Caki2 (cell line): ENCODE results near the gene MCL1. TPM values are rescaled to one million over a fixed set of nuclear protein-coding genes. Genes with fewer than 3 reads are reported as not detected.
"Not testable (repeated sequence)": the region's sequence is repeated elsewhere in the genome, so short reads cannot be mapped to it uniquely, and the experiment has no call there.

Experiments
- DNase-seq: peaks from one replicate; pipeline ENCODE4 v3.0.0-alpha.2; 2015; ENCODE audit warnings: low read depth
- in situ Hi-C: cut with HindIII; loops from 2 replicates; pipeline ENCODE4 v1.10.0; 2016; ENCODE audit warnings: low sequenced_read_pairs, low pct_unique_long_range_greater_than_20kb, mixed read lengths
- total RNA-seq: library from RNA; depleted of rRNA; stranded (reverse); fragments of >200 nt; shearing (Covaris generic); gene quantifications from 2 replicates; pipeline ENCODE4 v1.2.3, GENCODE V29; 2014; ENCODE audit warnings: low replicate concordance

The MCL1 gene
- total RNA-seq, 1 experiment from 2014 or later: 81.5 TPM

GRCh38 chr1:150605451-150605731 is 26.0 kb upstream of the MCL1 start:
- DNase-seq, in situ Hi-C loops: not testable (repeated sequence)

GRCh38 chr1:150604226-150604588 is 24.8 kb upstream of the MCL1 start:
- in situ Hi-C loops: no loop called here
- DNase-seq: no peak

GRCh38 chr1:150603711-150604110 is 24.3 kb upstream of the MCL1 start:
- no peak for DNase-seq
- in situ Hi-C loops: no loop called here

GRCh38 chr1:150602372-150602771 is 23.0 kb upstream of the MCL1 start:
- DNase-seq, in situ Hi-C loops: not testable (repeated sequence)

- no peak for DNase-seq
- in situ Hi-C loops: no loop called here
These were observed 22.1 kb upstream of the MCL1 start for GRCh38 chr1:150601540-150601939.

GRCh38 chr1:150598346-150598745 is 18.9 kb upstream of the MCL1 start:
- in situ Hi-C loops: not testable (repeated sequence)

GRCh38 chr1:150596976-150597375 is 17.6 kb upstream of the MCL1 start:
- in situ Hi-C loops: no loop called here
- DNase-seq: no peak

More at GRCh38 chr1:150598346-150598745, 18.9 kb upstream of the MCL1 start:
- DNase-seq: not testable (repeated sequence)

GRCh38 chr1:150596095-150596892 is 16.9 kb upstream of the MCL1 start:
- in situ Hi-C loops: no loop called here
- DNase-seq: no peak

- DNase-seq: no peak
- in situ Hi-C loops: no loop called here
These were observed 3.0 kb upstream of the MCL1 start for GRCh38 chr1:150582371-150582770.

GRCh38 chr1:150581962-150582361 is 2.6 kb upstream of the MCL1 start:
- in situ Hi-C loops, DNase-seq: not testable (repeated sequence)

GRCh38 chr1:150581437-150581836 is 2.0 kb upstream of the MCL1 start:
- in situ Hi-C loops, DNase-seq: not testable (repeated sequence)

GRCh38 chr1:150580966-150581365 is 1.6 kb upstream of the MCL1 start:
- DNase-seq, in situ Hi-C loops: not testable (repeated sequence)

- in situ Hi-C loops: no loop called here
These were observed 684 bp upstream of the MCL1 start for GRCh38 chr1:150579945-150580642.

GRCh38 chr1:150578272-150579109 is 919 bp downstream of the MCL1 start:
- in situ Hi-C loops: no loop called here
- peak; percentile 73 for DNase-seq

More at GRCh38 chr1:150579945-150580642, 684 bp upstream of the MCL1 start:
- DNase-seq: no peak

GRCh38 chr1:150577557-150578271 is 1.7 kb downstream of the MCL1 start:
- in situ Hi-C loops: no loop called here
- no peak for DNase-seq

GRCh38 chr1:150576794-150577556 is 2.4 kb downstream of the MCL1 start:
- DNase-seq: no peak
- in situ Hi-C loops: no loop called here

- in situ Hi-C loops: no loop called here
- no peak for DNase-seq
These were observed 3.1 kb downstream of the MCL1 start for GRCh38 chr1:150576367-150576711.
